H1 (cell line): ENCODE data around the gene FRMD5. TPM values are rescaled to one million over a fixed set of nuclear protein-coding genes. Genes with fewer than 3 reads are reported as not detected.

Experiments used
- CTCF ChIA-PET: fragments of 300-600 bp; sonication (Branson Sonifier 250); formaldehyde crosslinking; loops from one replicate; lab custom pipeline; 2021; ENCODE audit not compliant: partially characterized antibody; lab: Charles Lee
- POLR2A ChIA-PET: fragments of 300-600 bp; sonication (Branson Sonifier 250); formaldehyde crosslinking; loops from one replicate; lab custom pipeline; 2021; ENCODE audit warnings: inconsistent platforms; ENCODE audit not compliant: partially characterized antibody; lab: Charles Lee
- DNase-seq, 2 experiments: peaks; one replicate each; pipeline versions ENCODE4 v3.0.0 to v3.0.0-alpha.2; 2010 to 2022; ENCODE audit warnings: low spot score in 2 of 2, low read depth in 1 of 2, mixed read lengths in 1 of 2
- FAIRE-seq: peaks from 2 replicates; lab custom pipeline; 2011; peaks lifted over from hg19 to GRCh38; lab: Jason Lieb, UNC
- H2AFZ ChIP-seq: 2 replicates; pipeline ENCODE4 v1.8.1; 2012; ENCODE audit warnings: low read length, inconsistent platforms
- H2AK5ac ChIP-seq: 2 replicates; pipeline ENCODE4 v1.6.1; 2013; ENCODE audit warnings: low read depth, low read length
- H2BK120ac ChIP-seq: replicated peaks from 2 replicates; pipeline ENCODE3; 2013; ENCODE audit warnings: low read depth, low read length, inconsistent platforms
- H2BK12ac ChIP-seq: 2 replicates; pipeline ENCODE4 v1.6.1; 2013; ENCODE audit warnings: low read depth, low read length
- H2BK15ac ChIP-seq: 2 replicates; pipeline ENCODE4 v1.6.1; 2013; ENCODE audit warnings: low read length
- H2BK20ac ChIP-seq: 2 replicates; pipeline ENCODE4 v1.6.1; 2013; ENCODE audit warnings: low read length
- H2BK5ac ChIP-seq: 2 replicates; pipeline ENCODE4 v1.6.1; 2013; ENCODE audit warnings: low read depth, low read length
- H3K14ac ChIP-seq: 2 replicates; pipeline ENCODE4 v1.6.1; 2013; ENCODE audit warnings: inconsistent platforms; ENCODE audit not compliant: insufficient read length
- H3K18ac ChIP-seq: 2 replicates; pipeline ENCODE4 v1.6.1; 2013; ENCODE audit warnings: low read length; ENCODE audit errors: extremely low read depth
- H3K23ac ChIP-seq: 2 replicates; pipeline ENCODE4 v1.6.1; 2013; ENCODE audit warnings: inconsistent platforms; ENCODE audit not compliant: insufficient read length
- H3K23me2 ChIP-seq: 2 replicates; pipeline ENCODE4 v1.6.1; 2013; ENCODE audit warnings: low read depth, low read length
- H3K27ac ChIP-seq: 2 replicates; pipeline ENCODE4 v1.6.1; 2011; ENCODE audit warnings: low read depth, low read length, inconsistent platforms
- H3K27me3 ChIP-seq, 4 experiments: replicated peaks in 1 of 4; 1 replicate in 1 of 4; 2 replicates in 3 of 4; pipeline versions ENCODE4 v1.6.1 to v1.8.1; 2011 to 2013; ENCODE audit warnings: low read length in 3 of 4, mild to moderate bottlenecking in 3 of 4, inconsistent platforms in 2 of 4, mixed read lengths in 2 of 4, moderate library complexity in 1 of 4; ENCODE audit not compliant: control insufficient read depth in 3 of 4, insufficient read depth in 3 of 4; ENCODE audit errors: extremely low read depth in 1 of 4
- H3K36me3 ChIP-seq, 4 experiments: 2 replicates each; pipeline versions ENCODE4 v1.6.1 to v1.8.1; 2011 to 2013; ENCODE audit warnings: mild to moderate bottlenecking in 4 of 4, low read length in 3 of 4, moderate library complexity in 2 of 4, control low read depth in 1 of 4, inconsistent platforms in 1 of 4; ENCODE audit not compliant: insufficient read depth in 4 of 4, control insufficient read depth in 2 of 4
- H3K4ac ChIP-seq: replicated peaks from 2 replicates; pipeline ENCODE3; 2013; ENCODE audit warnings: low read length, low read depth, mixed read lengths, inconsistent platforms; ENCODE audit not compliant: insufficient read length
- H3K4me1 ChIP-seq, 4 experiments: replicated peaks in 1 of 4; 1 replicate in 1 of 4; 2 replicates in 3 of 4; pipeline versions ENCODE4 v1.6.1 to v1.8.1; 2011 to 2013; ENCODE audit warnings: low read length in 3 of 4, inconsistent platforms in 2 of 4, mixed read lengths in 1 of 4; ENCODE audit not compliant: insufficient read depth in 4 of 4, control insufficient read depth in 3 of 4
- H3K4me2 ChIP-seq, 2 experiments: 2 replicates each; pipeline versions ENCODE4 v1.6.1 to v1.8.1; 2011 to 2013; ENCODE audit warnings: low read depth in 2 of 2, low read length in 2 of 2, control low read depth in 1 of 2, inconsistent platforms in 1 of 2, mild to moderate bottlenecking in 1 of 2; ENCODE audit not compliant: insufficient read depth in 1 of 2
- H3K4me3 ChIP-seq, 4 experiments: fragments of 200-600, 300-600 bp in 1 of 4; sonication (generic), shearing (Covaris generic), sonication (Bioruptor Twin) in 1 of 4; 2 replicates each; pipeline versions ENCODE4 v1.5.1 to v1.8.1; 2011 to 2016; ENCODE audit warnings: low read length in 4 of 4, low read depth in 3 of 4, control low read depth in 2 of 4, inconsistent platforms in 2 of 4, mild to moderate bottlenecking in 2 of 4, mixed read lengths in 1 of 4, moderate library complexity in 1 of 4; ENCODE audit not compliant: insufficient read depth in 2 of 4; ENCODE audit errors: extremely low read depth in 1 of 4
- H3K56ac ChIP-seq: replicated peaks from 2 replicates; pipeline ENCODE3; 2013; ENCODE audit warnings: low read depth, mild to moderate bottlenecking, mixed read lengths, low read length, inconsistent platforms; ENCODE audit not compliant: insufficient read length
- H3K79me1 ChIP-seq: 2 replicates; pipeline ENCODE4 v1.6.1; 2013; ENCODE audit warnings: low read depth, low read length, control low read depth
- H3K79me2 ChIP-seq, 2 experiments: 2 replicates each; pipeline versions ENCODE4 v1.6.1 to v1.8.1; 2012 to 2013; ENCODE audit warnings: low read length in 2 of 2, mild to moderate bottlenecking in 2 of 2, inconsistent platforms in 1 of 2; ENCODE audit not compliant: insufficient read depth in 2 of 2, control insufficient read depth in 1 of 2
- H3K9ac ChIP-seq, 4 experiments: replicated peaks in 1 of 4; 1 replicate in 1 of 4; 2 replicates in 3 of 4; pipeline versions ENCODE4 v1.6.1 to v1.8.1; 2011 to 2013; ENCODE audit warnings: low read depth in 3 of 4, low read length in 3 of 4, control low read depth in 2 of 4, mild to moderate bottlenecking in 2 of 4, moderate library complexity in 2 of 4, inconsistent platforms in 1 of 4; ENCODE audit errors: extremely low read depth in 1 of 4
- H3K9me3 ChIP-seq, 2 experiments: 2 replicates each; pipeline versions ENCODE4 v1.6.1 to v1.8.1; 2012 to 2013; ENCODE audit warnings: mild to moderate bottlenecking in 2 of 2, moderate library complexity in 2 of 2, control low read depth in 1 of 2, inconsistent platforms in 1 of 2, low read depth in 1 of 2, low read length in 1 of 2, mixed read lengths in 1 of 2; ENCODE audit not compliant: insufficient read depth in 2 of 2
- H4K20me1 ChIP-seq, 2 experiments: replicated peaks in 1 of 2; 2 replicates each; pipeline versions ENCODE3 to v1.8.1; 2011 to 2013; ENCODE audit warnings: inconsistent platforms in 2 of 2, low read length in 2 of 2, mild to moderate bottlenecking in 1 of 2; ENCODE audit not compliant: insufficient read depth in 2 of 2, control insufficient read depth in 1 of 2
- H4K5ac ChIP-seq: 2 replicates; pipeline ENCODE4 v1.6.1; 2013; ENCODE audit warnings: low read length, low read depth, mixed read lengths, inconsistent platforms; ENCODE audit not compliant: insufficient read length
- H4K8ac ChIP-seq: 2 replicates; pipeline ENCODE4 v1.8.0; 2013; ENCODE audit warnings: mild to moderate bottlenecking, moderate library complexity, low read length, inconsistent platforms; ENCODE audit not compliant: insufficient read depth; ENCODE audit errors: extremely low read depth
- H4K91ac ChIP-seq: replicated peaks from 2 replicates; pipeline ENCODE3; 2013; ENCODE audit warnings: low read length, mixed read lengths, inconsistent platforms; ENCODE audit not compliant: insufficient read length
- CBX5 ChIP-seq: fragments of 300-800, 300-1000 bp; sonication (generic); IDR thresholded peaks from 2 replicates; pipeline ENCODE4 v1.7.1; 2016; ENCODE audit warnings: antibody characterized with exemption, low read length, low read depth
- CHD1 ChIP-seq: IDR thresholded peaks from 2 replicates; pipeline ENCODE4 v1.6.1; 2012; ENCODE audit warnings: low read depth, low read length, improper control_type of control experiment
- CHD2 ChIP-seq: IDR thresholded peaks from 2 replicates; pipeline ENCODE4 v1.6.1; 2012; ENCODE audit warnings: low read length, improper control_type of control experiment
- CREB1 ChIP-seq: IDR thresholded peaks from 2 replicates; pipeline ENCODE4 v1.6.1; 2012; ENCODE audit warnings: inconsistent platforms
- CTBP2 ChIP-seq: IDR thresholded peaks from 2 replicates; pipeline ENCODE4 v1.7.0; 2011; ENCODE audit warnings: borderline replicate concordance, mild to moderate bottlenecking, moderate library complexity, mixed read lengths, low read length; ENCODE audit not compliant: insufficient read depth, insufficient read length
- EGR1 ChIP-seq: IDR thresholded peaks from 2 replicates; pipeline ENCODE4 v1.6.1; 2011; ENCODE audit warnings: low read depth, low read length, borderline replicate concordance
- EP300 ChIP-seq, 2 experiments: IDR thresholded peaks; 1 replicate in 1 of 2; 2 replicates in 1 of 2; pipeline ENCODE4 v1.6.1; 2011 to 2012; ENCODE audit warnings: low read depth in 2 of 2, low read length in 2 of 2, mild to moderate bottlenecking in 2 of 2, borderline replicate concordance in 1 of 2, inconsistent platforms in 1 of 2, moderate library complexity in 1 of 2
- RNF2 ChIP-seq: fragments of 200-900, 300-1000 bp; sonication (generic); IDR thresholded peaks from 2 replicates; pipeline ENCODE4 v1.7.1; 2016; ENCODE audit warnings: borderline replicate concordance, low read depth, mild to moderate bottlenecking, antibody characterized with exemption, low read length; ENCODE audit not compliant: poor library complexity, severe bottlenecking; ENCODE audit errors: missing control alignments
- RXRA ChIP-seq: IDR thresholded peaks from 2 replicates; pipeline ENCODE4 v1.6.1; 2011; ENCODE audit warnings: low read depth, mild to moderate bottlenecking, low read length, moderate library complexity; ENCODE audit not compliant: insufficient read depth
- SIN3A ChIP-seq, 2 experiments: IDR thresholded peaks in 1 of 2; conservative IDR thresholded peaks in 1 of 2; 2 replicates each; pipeline ENCODE4 v1.6.1; 2011 to 2012; ENCODE audit warnings: low read length in 2 of 2, improper control_type of control experiment in 1 of 2, low read depth in 1 of 2, mild to moderate bottlenecking in 1 of 2
- SRF ChIP-seq: IDR thresholded peaks from 2 replicates; pipeline ENCODE4 v1.6.1; 2011; ENCODE audit warnings: mild to moderate bottlenecking, low read depth, low read length, moderate library complexity
- SUZ12 ChIP-seq: fragments of 200-600 bp; sonication (generic); IDR thresholded peaks from 2 replicates; pipeline ENCODE4 v1.6.1; 2012; ENCODE audit warnings: mild to moderate bottlenecking, inconsistent platforms, low read length, moderate library complexity, mixed read lengths
- TBP ChIP-seq: IDR thresholded peaks from 2 replicates; pipeline ENCODE4 v1.6.1; 2011; ENCODE audit warnings: low read depth, low read length, improper control_type of control experiment
- YY1 ChIP-seq: IDR thresholded peaks from 2 replicates; pipeline ENCODE4 v1.6.1; 2011; ENCODE audit warnings: low read depth, mild to moderate bottlenecking, low read length
- WGBS, 2 experiments: shearing (Covaris generic) in 1 of 2; methylation state at CpG; one replicate each; pipeline versions ENCODE4 v1.1.6 to v1.1.7; 2013 to 2015; ENCODE audit warnings: low lambda C conversion rate in 2 of 2, mixed read lengths in 2 of 2, inconsistent platforms in 1 of 2, low coverage in 1 of 2, missing lambda C conversion rate in 1 of 2; ENCODE audit not compliant: insufficient replicate concordance in 2 of 2, insufficient coverage in 1 of 2, insufficient read length in 1 of 2; ENCODE audit errors: extremely low coverage in 1 of 2, missing lambda C conversion rate in 1 of 2; 5-methylcytosine and 5-hydroxymethylcytosine counted together
- polyA plus RNA-seq, 7 experiments: library from polyadenylated mRNA; depleted of rRNA in 3 of 7; stranded (reverse) in 5 of 7; unstranded in 2 of 7; fragments of >200 nt in 5 of 7; fragments of 200-250 nt in 2 of 7; gene quantifications; 1 replicate in 5 of 7; 2 replicates in 1 of 7; 4 replicates in 1 of 7; pipeline versions ENCODE4 v1.2.1 to v1.2.3, GENCODE V29; 2011 to 2013; ENCODE audit warnings: missing spikeins in 2 of 7, mixed read lengths in 2 of 7
- total RNA-seq: library from RNA; stranded (reverse); fragmentation: NEBNext Ultra II Directional; extraction: Animal tissue kit (Norgen Biotek cat#: 25700); gene quantifications from 2 replicates; pipeline ENCODE4 v1.2.1, GENCODE V29; 2021

FRMD5 gene
- total and polyA plus RNA-seq, 2 of the 8 experiments (the other 6 are each of a cell fraction or from before 2014, with no cell fraction given) = 10.1 to 12.6 TPM

DNA sequence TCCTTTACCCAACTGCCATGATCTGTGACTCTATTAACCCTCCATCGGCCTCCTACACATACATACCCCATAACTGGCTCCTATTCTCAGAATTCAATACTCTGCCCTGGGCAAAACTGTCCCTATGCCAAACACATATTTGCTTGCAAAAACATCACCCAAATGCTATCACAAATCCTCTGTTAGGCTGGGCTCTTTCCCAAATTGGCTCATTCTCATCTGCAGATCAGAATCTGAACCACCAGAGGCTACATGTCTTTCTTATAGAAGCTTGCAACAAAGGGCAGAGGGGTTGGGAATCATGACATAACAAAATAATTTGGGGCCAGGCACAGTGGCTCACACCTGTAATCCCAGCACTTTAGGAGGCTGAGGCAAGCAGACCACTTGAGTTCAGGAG lies 48.1 kb upstream of the FRMD5 start:
- Histone ChIP-seq H3K23ac (no peak overlapping the region), H3K18ac (no peak overlapping the region), H3K27ac (no peak overlapping the region), H3K14ac (no peak overlapping the region), H3K36me3 (no peaks in the 10 kb centered on the region), H2AK5ac (no peak overlapping the region), H2AFZ (no peak overlapping the region), H4K5ac (no peak overlapping the region), H3K27me3 (no peaks in the 10 kb centered on the region), H3K9me3 (no peaks in the 10 kb centered on the region), H3K4me2 (no peak overlapping the region), H3K79me2 (no peaks in the 10 kb centered on the region), H2BK15ac (no peak overlapping the region), H3K79me1 (no peaks in the 10 kb centered on the region), H3K4me3 (no peak overlapping the region), H2BK5ac (no peak overlapping the region), H3K4me1 (no peaks in the 10 kb centered on the region), H2BK12ac (no peak overlapping the region), H3K23me2 (no peaks in the 10 kb centered on the region), H2BK120ac (no peak overlapping the region), H3K4ac (no peak overlapping the region), H3K9ac (no peak overlapping the region), H3K56ac (no peak overlapping the region), H4K91ac (no peak overlapping the region), H4K8ac (no peak overlapping the region), H4K20me1 (no peaks in the 10 kb centered on the region), H2BK20ac (no peak overlapping the region)
- 91% methylated on average over 1 of the region's 1 CpG; no CpG with 5 or more reads in 1 of the 2 experiments for WGBS, 2 experiments
- no peak for TF ChIP-seq SUZ12
- TF ChIP-seq EP300 (IDR thresholded peaks at IDR 0.05; ENCODE audit: borderline replicate concordance in 1 of 2, low read depth in 2 of 2, low read length in 2 of 2) = no peak
- TF ChIP-seq YY1 = no peak
- TF ChIP-seq SRF = no peak
- no peak for TF ChIP-seq SIN3A (conservative IDR thresholded peaks at IDR 0.05 in 1 of 2, IDR thresholded peaks at IDR 0.05 in 1 of 2; ENCODE audit: low read depth in 1 of 2, low read length in 2 of 2)
- TF ChIP-seq CTBP2 = no peak
- TF ChIP-seq EGR1 = no peak
- TF ChIP-seq RXRA = no peak
- TF ChIP-seq CHD2 = no peak
- TF ChIP-seq CBX5 = no peak
- no peak for TF ChIP-seq TBP
- TF ChIP-seq RNF2 = no peak
- TF ChIP-seq CHD1 = no peak
- TF ChIP-seq CREB1 = no peak
- FAIRE-seq (no peak), DNase-seq (no peak)
- ChIA-PET CTCF (interaction anchor here (1.0 to 1.8 kb wide), 4 partner anchors 12 to 77 kb away, joined by 3 to 4 read pairs (median 4); no protein-coding TSS in a partner anchor), POLR2A (no interaction called here)
